Measurements from ENCODE around the gene ATP8A2. TPM values are rescaled to one million over a fixed set of nuclear protein-coding genes. Genes with fewer than 3 reads are reported as not detected.

ATP8A2 gene
- total RNA-seq, 2 experiments from 2014 or later: 0.92 to 0.94 TPM

GRCh38 chr13:25447396-25447795, 75.6 kb downstream of the ATP8A2 start:
- TF ChIP-seq CTCF (IDR thresholded peaks at IDR 0.05): no peak
- Mint-ChIP-seq H3K27ac (no peak overlapping the region), H3K4me3 (no peak overlapping the region), H3K36me3 (ENCODE audit: low read depth) (no peaks in the 10 kb centered on the region), H3K9me3 (peaks cover 2% of the 10 kb centered on the region), H3K4me1 (ENCODE audit: low read depth) (no peaks in the 10 kb centered on the region), H3K27me3 (peaks cover 14% of the 10 kb centered on the region)
- POLR2A ChIA-PET: no interaction called here
- ATAC-seq: no peak
- no peak for DNase-seq
- CTCF ChIA-PET: no interaction called here
- intact Hi-C loops (cut with micrococcal nuclease): no loop called here

DNA sequence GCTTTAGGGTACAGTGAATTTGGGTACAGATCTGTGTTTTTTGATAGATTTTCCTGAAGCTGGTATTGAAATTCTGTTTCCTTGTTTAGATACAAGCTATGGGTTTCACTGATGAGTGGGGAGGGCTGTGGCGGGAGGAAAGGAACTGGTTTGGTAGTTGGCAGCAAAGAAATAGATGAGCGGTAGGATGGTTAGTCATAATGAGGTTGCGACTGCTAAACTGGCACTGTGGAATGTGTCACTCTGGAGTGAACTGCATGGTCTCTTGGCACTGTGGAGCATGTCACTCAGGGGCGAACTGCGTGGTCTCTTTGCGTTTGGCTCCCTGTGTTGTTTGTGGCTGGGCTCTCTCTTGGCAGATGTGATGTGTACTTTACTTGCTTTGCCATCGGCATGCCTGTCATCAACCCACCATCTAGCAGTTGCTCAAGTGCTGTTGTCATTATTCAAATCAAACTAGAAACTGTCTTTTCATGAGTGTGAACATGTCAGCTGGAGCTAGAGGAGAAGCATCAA, 82.1 kb downstream of the ATP8A2 start:
- ChIA-PET CTCF (no interaction called here), POLR2A (interaction anchor here (0.9 kb wide), 1 partner anchor 13 kb away, joined by 3 read pairs; no protein-coding TSS in a partner anchor)
- H3K9me3 Mint-ChIP-seq: no peaks in the 10 kb centered on the region
- no peak overlapping the region for H3K4me3 Mint-ChIP-seq
- TF ChIP-seq CTCF (IDR thresholded peaks at IDR 0.05): no peak
- H3K27ac Mint-ChIP-seq: no peak overlapping the region
- DNase-seq (no peak), ATAC-seq (no peak)
- peaks cover 10% of the 10 kb centered on the region for H3K27me3 Mint-ChIP-seq
- H3K36me3 Mint-ChIP-seq (ENCODE audit: low read depth): no peaks in the 10 kb centered on the region
- no peaks in the 10 kb centered on the region for H3K4me1 Mint-ChIP-seq (ENCODE audit: low read depth)
- intact Hi-C loops (cut with micrococcal nuclease): no loop called here

DNA sequence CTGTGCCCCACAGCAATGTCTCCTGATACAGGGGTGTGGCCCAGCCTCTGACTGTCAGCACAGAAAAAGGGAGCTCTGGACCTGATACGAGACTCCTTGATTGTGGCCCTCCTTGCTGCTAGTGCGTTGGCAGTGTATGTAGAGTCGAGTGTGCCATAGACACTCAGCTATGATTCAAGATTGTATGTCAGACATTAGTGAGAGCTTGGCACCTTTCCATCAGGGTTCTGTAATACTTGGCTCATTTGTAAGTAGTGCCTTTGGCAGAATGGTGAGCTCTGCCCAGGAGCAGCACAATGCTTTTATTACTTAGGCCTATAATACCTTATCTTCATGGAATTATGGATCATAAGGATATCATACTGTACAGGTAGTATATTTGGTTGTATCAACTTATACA, 83.4 kb downstream of the ATP8A2 start:
- Mint-ChIP-seq H3K4me1 (ENCODE audit: low read depth) (no peaks in the 10 kb centered on the region), H3K27me3 (peaks cover 14% of the 10 kb centered on the region), H3K9me3 (no peaks in the 10 kb centered on the region), H3K4me3 (no peak overlapping the region), H3K27ac (no peak overlapping the region), H3K36me3 (ENCODE audit: low read depth) (no peaks in the 10 kb centered on the region)
- intact Hi-C loops (cut with micrococcal nuclease): no loop called here
- DNase-seq (no peak), ATAC-seq (no peak)
- TF ChIP-seq CTCF (IDR thresholded peaks at IDR 0.05): no peak
- POLR2A ChIA-PET: no interaction called here
- CTCF ChIA-PET: no interaction called here

GRCh38 chr13:25457566-25457965, 85.8 kb downstream of the ATP8A2 start:
- no peak overlapping the region for H3K4me3 Mint-ChIP-seq
- ChIA-PET CTCF (no interaction called here), POLR2A (no interaction called here)
- H3K36me3 Mint-ChIP-seq (ENCODE audit: low read depth): no peaks in the 10 kb centered on the region
- no peak for TF ChIP-seq CTCF (IDR thresholded peaks at IDR 0.05)
- no peak overlapping the region for H3K27ac Mint-ChIP-seq
- intact Hi-C loops (cut with micrococcal nuclease): no loop called here
- H3K27me3 Mint-ChIP-seq: peaks cover 9% of the 10 kb centered on the region
- H3K9me3 Mint-ChIP-seq: no peaks in the 10 kb centered on the region
- no peak for DNase-seq
- no peak for ATAC-seq
- no peaks in the 10 kb centered on the region for H3K4me1 Mint-ChIP-seq (ENCODE audit: low read depth)

DNA sequence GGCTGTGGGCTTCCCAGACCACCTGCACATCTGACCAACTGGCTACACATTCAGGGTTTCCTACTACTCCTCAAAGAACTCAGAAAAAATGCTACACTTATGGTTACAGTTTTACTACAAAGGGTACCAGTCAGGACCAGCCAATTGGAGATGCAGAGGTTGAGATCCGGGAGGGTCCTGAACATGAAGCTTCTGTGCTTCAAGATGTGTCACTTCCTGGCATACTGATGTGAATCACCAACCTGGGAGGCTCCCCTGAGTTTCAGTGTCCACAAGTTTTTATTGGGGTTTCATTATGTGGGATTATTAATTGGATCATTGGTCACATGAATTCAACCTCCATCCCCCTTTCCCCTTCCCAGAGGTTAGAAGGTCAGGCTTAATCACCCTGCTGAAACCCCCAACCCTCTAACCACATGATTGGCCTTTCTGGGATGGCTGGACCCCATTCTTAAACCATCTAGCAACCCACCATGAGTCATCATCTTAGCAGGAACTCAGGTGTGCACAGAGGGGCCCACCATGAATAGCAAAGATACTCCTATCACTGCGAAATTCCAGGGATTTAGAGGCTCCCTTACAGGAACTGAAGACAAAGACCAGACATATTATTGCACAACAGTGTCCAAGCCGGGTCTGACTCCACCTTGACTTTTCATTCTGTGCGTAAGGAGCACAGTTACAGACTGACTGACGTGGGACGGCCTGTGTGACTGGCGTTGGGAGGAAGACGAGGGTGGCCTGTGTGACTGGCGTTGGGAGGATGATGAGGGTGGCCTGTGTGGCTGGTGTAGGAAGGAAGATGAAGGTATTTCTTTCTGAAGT, 90.7 kb downstream of the ATP8A2 start:
- Mint-ChIP-seq H3K36me3 (ENCODE audit: low read depth) (no peaks in the 10 kb centered on the region), H3K4me1 (ENCODE audit: low read depth) (no peaks in the 10 kb centered on the region), H3K9me3 (no peaks in the 10 kb centered on the region), H3K27me3 (peaks cover 18% of the 10 kb centered on the region), H3K27ac (no peak overlapping the region), H3K4me3 (no peak overlapping the region)
- ChIA-PET CTCF (no interaction called here), POLR2A (no interaction called here)
- DNase-seq (no peak), ATAC-seq (no peak)
- TF ChIP-seq CTCF (IDR thresholded peaks at IDR 0.05): no peak
- intact Hi-C loops (cut with micrococcal nuclease): no loop called here
